Measurements from ENCODE around the gene ARPC2.

Gene ARPC2

DNA sequence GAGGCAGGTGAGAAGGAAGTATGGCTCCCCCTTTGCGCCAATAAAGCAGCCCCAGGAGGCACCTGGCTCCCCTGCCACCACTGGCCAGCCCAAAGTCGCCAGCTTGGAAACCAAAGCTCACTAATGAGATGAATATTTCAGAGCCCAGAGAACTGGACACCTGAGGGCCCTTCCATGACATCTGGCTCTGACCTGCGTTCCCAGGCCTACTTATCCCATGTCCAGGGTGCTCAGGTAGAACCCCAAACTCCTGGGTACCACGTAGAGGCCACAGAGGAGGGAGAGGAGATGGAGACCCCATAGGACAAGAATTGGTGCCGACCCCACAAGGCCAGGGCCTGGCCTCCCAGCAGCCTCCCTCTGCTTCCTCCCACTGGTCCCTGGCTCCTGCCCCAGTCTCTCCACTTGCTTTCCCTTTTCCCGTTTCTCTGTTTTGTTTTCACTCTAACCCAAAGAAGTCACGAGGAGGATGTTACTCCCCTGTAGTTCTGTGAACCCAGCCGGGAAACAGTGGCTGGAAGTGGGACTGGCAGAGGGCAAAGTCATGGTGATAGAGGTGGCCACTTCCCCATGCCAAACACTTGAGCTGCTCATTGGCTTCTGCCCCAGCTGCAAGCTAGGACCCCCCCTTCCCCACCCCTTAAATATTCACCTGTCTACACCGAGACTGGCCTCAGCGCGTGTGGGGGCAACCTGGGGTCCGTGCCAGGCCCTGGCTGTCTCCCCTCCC is 74.5 kb downstream of the ARPC2 start:
- no peak for DNase-seq

- DNase-seq: peak; percentile 74
These were observed 75.3 kb downstream of the ARPC2 start, which contains the start of gene TMBIM1 for GRCh38 chr2:218292048-218293014. TMBIM1 (minus strand) TSS chr2:218292503; CDS start chr2:218282141, 10,362 bp downstream.

DNA sequence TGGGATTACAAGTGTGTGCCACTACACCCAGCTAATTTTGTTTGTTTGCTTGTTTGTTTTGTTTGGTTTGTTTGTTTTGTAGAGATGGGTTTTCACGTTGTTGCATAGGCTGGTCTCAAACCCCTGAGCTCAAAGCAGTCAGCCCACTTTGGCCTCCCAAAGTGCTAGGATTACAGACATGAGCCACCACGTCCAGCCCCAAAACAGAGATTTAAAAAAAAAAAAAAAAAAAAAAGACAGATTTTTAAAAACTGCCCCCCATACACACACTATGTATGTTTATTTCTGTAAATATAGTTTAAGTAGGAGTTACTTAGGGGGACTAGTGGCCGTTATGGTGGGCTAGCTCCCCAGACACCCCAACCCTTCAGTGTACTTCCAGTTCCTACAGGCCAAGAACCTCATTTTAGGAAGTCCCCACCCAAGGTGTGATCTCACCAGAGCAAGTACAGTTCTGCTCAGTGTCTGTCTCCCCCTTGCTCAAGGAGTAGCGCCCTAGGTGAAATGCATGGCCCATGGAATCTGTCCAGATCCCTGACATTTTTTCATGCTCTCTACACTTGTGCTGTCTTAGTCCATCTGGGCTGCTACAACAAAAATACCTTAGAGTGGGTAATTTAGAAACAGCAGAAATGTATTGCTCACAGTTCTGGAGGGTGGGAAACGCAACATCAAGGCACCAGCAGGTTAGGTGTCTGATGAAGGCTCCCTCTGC is 76.9 kb downstream of the ARPC2 start:
- no peak for DNase-seq

- DNase-seq: no peak
These were observed 77.5 kb downstream of the ARPC2 start for GRCh38 chr2:218294430-218295022.

GRCh38 chr2:218295029-218295428 is 78.0 kb downstream of the ARPC2 start:
- DNase-seq: no peak

- DNase-seq: no peak
These were observed 79.2 kb downstream of the ARPC2 start for GRCh38 chr2:218296200-218296599.

GRCh38 chr2:218296847-218297246 is 79.9 kb downstream of the ARPC2 start:
- no peak for DNase-seq

- DNase-seq: no peak
These were observed 81.4 kb downstream of the ARPC2 start for GRCh38 chr2:218298314-218298875.

- DNase-seq: no peak
These were observed 83.2 kb downstream of the ARPC2 start for GRCh38 chr2:218300141-218300540.

- peak; percentile 88 for DNase-seq
These were observed 84.3 kb downstream of the ARPC2 start for GRCh38 chr2:218301176-218301819.
